Measurements from ENCODE around the gene FAM3C.

- TF ChIP-seq, protein P1, sequence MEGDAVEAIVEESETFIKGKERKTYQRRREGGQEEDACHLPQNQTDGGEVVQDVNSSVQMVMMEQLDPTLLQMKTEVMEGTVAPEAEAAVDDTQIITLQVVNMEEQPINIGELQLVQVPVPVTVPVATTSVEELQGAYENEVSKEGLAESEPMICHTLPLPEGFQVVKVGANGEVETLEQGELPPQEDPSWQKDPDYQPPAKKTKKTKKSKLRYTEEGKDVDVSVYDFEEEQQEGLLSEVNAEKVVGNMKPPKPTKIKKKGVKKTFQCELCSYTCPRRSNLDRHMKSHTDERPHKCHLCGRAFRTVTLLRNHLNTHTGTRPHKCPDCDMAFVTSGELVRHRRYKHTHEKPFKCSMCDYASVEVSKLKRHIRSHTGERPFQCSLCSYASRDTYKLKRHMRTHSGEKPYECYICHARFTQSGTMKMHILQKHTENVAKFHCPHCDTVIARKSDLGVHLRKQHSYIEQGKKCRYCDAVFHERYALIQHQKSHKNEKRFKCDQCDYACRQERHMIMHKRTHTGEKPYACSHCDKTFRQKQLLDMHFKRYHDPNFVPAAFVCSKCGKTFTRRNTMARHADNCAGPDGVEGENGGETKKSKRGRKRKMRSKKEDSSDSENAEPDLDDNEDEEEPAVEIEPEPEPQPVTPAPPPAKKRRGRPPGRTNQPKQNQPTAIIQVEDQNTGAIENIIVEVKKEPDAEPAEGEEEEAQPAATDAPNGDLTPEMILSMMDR (IDR thresholded peaks at IDR 0.05; ENCODE audit: control extremely low read depth in 1 of 3, insufficient read depth in 1 of 3, low read depth in 1 of 3, low read length in 3 of 3) = no peak
- TF ChIP-seq KDM1A (IDR thresholded peaks at IDR 0.05; ENCODE audit: borderline replicate concordance, low read length) = no peak
- TF ChIP-seq POLR2A (IDR thresholded peaks at IDR 0.05; ENCODE audit: control extremely low read depth in 1 of 2, low read depth in 2 of 2, low read length in 2 of 2) = no peak
- TF ChIP-seq MAFK (IDR thresholded peaks at IDR 0.05; ENCODE audit: low read depth, low read length) = no peak
- no peak for TF ChIP-seq GTF2F1 (IDR thresholded peaks at IDR 0.05; ENCODE audit: borderline replicate concordance, low read depth, low read length)
- no peak for TF ChIP-seq EZH2 (IDR thresholded peaks at IDR 0.05; ENCODE audit: low read depth, low read length, severe bottlenecking)
- no peak for TF ChIP-seq POLR2AphosphoS5 (IDR thresholded peaks at IDR 0.05; ENCODE audit: low read depth, low read length)
- TF ChIP-seq GABPA (IDR thresholded peaks at IDR 0.05; ENCODE audit: borderline replicate concordance, insufficient read depth, low read length) = no peak
- TF ChIP-seq, protein P2, sequence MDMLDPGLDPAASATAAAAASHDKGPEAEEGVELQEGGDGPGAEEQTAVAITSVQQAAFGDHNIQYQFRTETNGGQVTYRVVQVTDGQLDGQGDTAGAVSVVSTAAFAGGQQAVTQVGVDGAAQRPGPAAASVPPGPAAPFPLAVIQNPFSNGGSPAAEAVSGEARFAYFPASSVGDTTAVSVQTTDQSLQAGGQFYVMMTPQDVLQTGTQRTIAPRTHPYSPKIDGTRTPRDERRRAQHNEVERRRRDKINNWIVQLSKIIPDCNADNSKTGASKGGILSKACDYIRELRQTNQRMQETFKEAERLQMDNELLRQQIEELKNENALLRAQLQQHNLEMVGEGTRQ (IDR thresholded peaks at IDR 0.05; ENCODE audit: low read length) = no peak
- TF ChIP-seq TBP (IDR thresholded peaks at IDR 0.05; ENCODE audit: low read depth, low read length) = no peak
Measured at GRCh38 chr7:121429798-121430197, 33.7 kb upstream of the FAM3C start.
